HG02884 (cell line): ENCODE measurements around the gene TMEM108.

Experiments used
- ATAC-seq: cut with Tn5 transposase; IDR thresholded peaks from one replicate; pipeline ENCODE4 v1.9.1; 2021; ENCODE audit warnings: mild to moderate bottlenecking, moderate library complexity; ENCODE audit not compliant: unreplicated experiment

Gene TMEM108

GRCh38 chr3:133301194-133301593, 263.0 kb downstream of the TMEM108 start:
- no peak for ATAC-seq

- ATAC-seq: no peak
Observed at GRCh38 chr3:133301731-133302130, 263.5 kb downstream of the TMEM108 start.

- ATAC-seq: no peak
Observed at GRCh38 chr3:133303430-133303829, 265.2 kb downstream of the TMEM108 start.

- no peak for ATAC-seq
Observed at GRCh38 chr3:133317866-133318265, 279.7 kb downstream of the TMEM108 start.

GRCh38 chr3:133328373-133328772, 290.2 kb downstream of the TMEM108 start:
- no peak for ATAC-seq

- no peak for ATAC-seq
Observed at GRCh38 chr3:133329626-133330025, 291.4 kb downstream of the TMEM108 start.

- ATAC-seq: no peak
Observed at GRCh38 chr3:133330065-133330464, 291.9 kb downstream of the TMEM108 start.

GRCh38 chr3:133330522-133330921, 292.3 kb downstream of the TMEM108 start:
- no peak for ATAC-seq

GRCh38 chr3:133354721-133355120, 316.5 kb downstream of the TMEM108 start:
- no peak for ATAC-seq

- no peak for ATAC-seq
Observed at GRCh38 chr3:133360476-133360875, 322.3 kb downstream of the TMEM108 start.

GRCh38 chr3:133361011-133361410, 322.8 kb downstream of the TMEM108 start:
- no peak for ATAC-seq

- no peak for ATAC-seq
Observed at GRCh38 chr3:133361435-133361834, 323.2 kb downstream of the TMEM108 start.

- ATAC-seq: no peak
Observed at GRCh38 chr3:133362539-133362938, 324.3 kb downstream of the TMEM108 start.

GRCh38 chr3:133364704-133365103, 326.5 kb downstream of the TMEM108 start:
- no peak for ATAC-seq

GRCh38 chr3:133366921-133367320, 328.7 kb downstream of the TMEM108 start:
- no peak for ATAC-seq

- no peak for ATAC-seq
Observed at GRCh38 chr3:133367403-133367802, 329.2 kb downstream of the TMEM108 start.

- ATAC-seq: no peak
Observed at GRCh38 chr3:133367956-133368355, 329.8 kb downstream of the TMEM108 start.

GRCh38 chr3:133368371-133369067, 330.3 kb downstream of the TMEM108 start:
- no peak for ATAC-seq

- no peak for ATAC-seq
Observed at GRCh38 chr3:133369068-133369440, 330.9 kb downstream of the TMEM108 start.

- ATAC-seq: no peak
Observed at GRCh38 chr3:133371181-133371580, 333.0 kb downstream of the TMEM108 start.

GRCh38 chr3:133371676-133372075, 333.5 kb downstream of the TMEM108 start:
- no peak for ATAC-seq

- no peak for ATAC-seq
Observed at GRCh38 chr3:133374708-133375402, 336.7 kb downstream of the TMEM108 start.

GRCh38 chr3:133375403-133375745, 337.2 kb downstream of the TMEM108 start:
- ATAC-seq: no peak
